Forelimb muscle (tissue), 1 donor: ENCODE data around the gene DIP2B. TPM values are rescaled to one million over a fixed set of nuclear protein-coding genes. Genes with fewer than 3 reads are reported as not detected.
"Not testable (repeated sequence)": the region's sequence is repeated elsewhere in the genome, so short reads cannot be mapped to it uniquely, and the experiment has no call there.

Experiments
- DNase-seq: peaks from one replicate; pipeline ENCODE4 v3.0.0-alpha.2; 2013; ENCODE audit warnings: low read depth
- polyA plus RNA-seq: library from polyadenylated mRNA; unstranded; fragments of 120-200 nt; gene quantifications from one replicate; pipeline ENCODE4 v1.2.1, GENCODE V29; 2013; ENCODE audit not compliant: insufficient read length

Gene DIP2B
- 15.2 TPM for polyA plus RNA-seq

DNA sequence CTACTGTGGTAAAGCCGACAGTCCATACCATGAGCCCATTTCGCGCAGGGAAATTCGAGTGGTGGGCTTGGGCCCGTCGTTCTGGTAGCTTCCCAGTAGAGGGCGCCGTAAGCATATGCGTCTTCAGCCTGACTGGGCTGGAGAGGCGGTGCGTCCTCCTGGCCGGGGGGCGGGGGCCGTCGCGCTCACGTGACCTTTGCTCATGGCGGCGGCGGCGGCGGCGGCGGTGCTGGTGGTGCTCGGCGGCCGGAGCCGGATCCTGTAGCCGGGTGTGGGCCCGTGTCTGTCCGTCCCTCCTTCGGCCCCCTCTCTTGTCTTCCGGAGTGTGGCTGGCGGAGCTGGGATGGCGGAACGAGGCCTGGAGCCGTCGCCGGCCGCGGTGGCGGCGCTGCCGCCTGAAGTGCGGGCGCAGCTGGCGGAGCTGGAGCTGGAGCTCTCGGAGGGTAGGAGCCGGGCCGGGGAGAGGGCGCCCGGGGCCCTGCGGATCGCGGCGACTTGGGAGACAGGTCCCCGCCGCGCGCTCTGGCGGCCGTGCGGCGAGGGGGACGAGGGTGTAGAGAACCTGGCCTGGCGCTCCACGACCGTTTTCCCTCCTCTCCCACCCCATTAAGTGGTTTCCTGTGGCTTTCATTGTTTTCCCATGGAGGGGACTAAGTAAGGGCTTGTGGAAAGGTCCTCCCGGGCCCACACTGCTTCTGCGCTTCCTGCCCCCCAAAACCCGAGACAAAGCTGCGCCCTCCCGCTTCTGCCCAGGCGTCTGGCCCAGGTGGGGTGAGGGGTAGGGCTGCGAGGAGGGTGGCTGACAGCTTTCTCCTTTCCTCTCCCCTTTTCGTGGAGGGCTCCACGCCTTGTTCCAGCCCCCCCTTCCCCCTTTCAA, at the start of gene DIP2B:
TSS of gene DIP2B (plus strand) at position 188 of the 877 bp plus-strand sequence. CDS start at position 344, 156 bp downstream.
- peak; percentile 77 for DNase-seq

DNA sequence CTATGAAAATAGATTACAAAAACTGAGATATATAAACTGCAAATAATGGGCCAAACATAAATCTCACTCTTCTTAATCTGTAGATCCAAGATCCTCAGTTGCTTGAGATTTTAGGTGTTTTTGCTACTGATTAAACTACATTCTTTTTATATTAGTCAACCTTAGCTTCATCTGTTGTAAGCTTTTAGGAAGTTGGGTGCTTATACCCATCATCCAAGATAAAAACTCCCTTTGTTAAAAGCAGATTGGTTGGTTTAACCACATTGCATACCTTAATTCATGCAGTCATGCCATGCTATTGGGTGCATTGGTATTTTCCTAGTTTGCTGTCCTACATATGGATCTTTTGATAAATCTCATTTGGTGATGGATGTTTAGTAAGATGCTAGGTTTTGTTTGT, 46.2 kb upstream of the DIP2B start:
- no peak for DNase-seq

- DNase-seq, result no peak
Observed at GRCh38 chr12:50467439-50467838, 37.3 kb upstream of the DIP2B start.

- DNase-seq, result no peak
Observed at GRCh38 chr12:50477241-50477832, 27.4 kb upstream of the DIP2B start.

DNA sequence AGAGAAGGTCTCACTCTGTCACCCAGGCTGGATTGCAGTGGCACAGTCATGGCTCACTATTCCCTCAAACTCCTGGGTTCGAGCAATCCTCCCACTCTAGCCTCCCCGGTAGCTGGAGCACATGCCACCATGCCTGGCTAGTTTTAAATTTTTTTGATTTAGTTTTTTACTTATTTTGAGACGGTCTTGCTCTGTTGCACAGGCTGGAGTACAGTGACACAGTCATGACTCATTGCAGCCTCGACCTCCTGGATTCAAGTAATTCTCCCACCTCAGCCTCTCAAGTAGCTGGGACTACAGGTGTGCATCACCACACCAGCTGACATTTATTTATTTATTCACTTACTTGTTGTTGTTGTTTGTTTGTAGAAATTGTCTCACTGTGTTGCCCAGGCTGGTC, 22.2 kb upstream of the DIP2B start:
- no peak for DNase-seq

DNA sequence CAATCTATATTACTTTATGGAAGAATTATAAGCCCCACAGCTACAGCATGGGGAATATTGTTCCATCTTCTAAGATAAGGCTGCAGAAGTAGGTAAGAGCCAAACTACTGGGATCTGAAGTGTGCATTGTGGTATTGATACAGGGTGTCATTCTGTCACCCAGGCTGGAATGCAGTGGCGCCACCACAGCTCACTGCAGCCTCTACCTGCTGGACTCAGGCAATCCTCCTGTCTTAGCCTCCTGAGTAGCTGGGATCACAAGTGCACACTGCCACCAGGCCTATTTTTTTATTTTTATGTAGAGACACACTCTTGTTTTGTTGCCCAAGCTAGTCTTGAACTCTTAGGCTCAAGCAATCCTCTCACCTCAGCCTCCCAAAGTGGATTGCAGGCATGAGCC, 21.3 kb upstream of the DIP2B start:
- DNase-seq, result no peak

GRCh38 chr12:50488801-50489200, 16.0 kb upstream of the DIP2B start:
- DNase-seq, result no peak

DNA sequence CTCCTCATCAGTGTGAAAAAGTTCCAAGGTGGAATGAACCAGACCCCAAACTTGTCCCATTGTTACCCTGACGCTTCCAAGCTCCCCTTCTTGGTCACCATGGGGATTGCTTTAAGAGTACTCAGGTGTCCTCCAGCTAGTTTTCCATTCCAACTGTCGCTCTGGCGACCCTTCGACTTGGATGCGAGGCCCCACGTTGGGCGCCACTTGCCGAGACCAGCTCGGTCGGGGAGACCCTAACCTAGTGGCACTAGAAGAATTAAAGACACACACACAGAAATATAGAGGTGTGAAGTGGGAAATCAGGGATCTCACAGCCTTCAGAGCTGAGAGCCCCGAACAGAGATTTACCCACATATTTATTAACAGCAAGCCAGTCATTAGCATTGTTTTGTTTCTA, 6.7 kb upstream of the DIP2B start:
- not testable (repeated sequence) for DNase-seq

GRCh38 chr12:50505675-50506530, 1.1 kb downstream of the DIP2B start:
- DNase-seq, result peak; percentile 17

DNA sequence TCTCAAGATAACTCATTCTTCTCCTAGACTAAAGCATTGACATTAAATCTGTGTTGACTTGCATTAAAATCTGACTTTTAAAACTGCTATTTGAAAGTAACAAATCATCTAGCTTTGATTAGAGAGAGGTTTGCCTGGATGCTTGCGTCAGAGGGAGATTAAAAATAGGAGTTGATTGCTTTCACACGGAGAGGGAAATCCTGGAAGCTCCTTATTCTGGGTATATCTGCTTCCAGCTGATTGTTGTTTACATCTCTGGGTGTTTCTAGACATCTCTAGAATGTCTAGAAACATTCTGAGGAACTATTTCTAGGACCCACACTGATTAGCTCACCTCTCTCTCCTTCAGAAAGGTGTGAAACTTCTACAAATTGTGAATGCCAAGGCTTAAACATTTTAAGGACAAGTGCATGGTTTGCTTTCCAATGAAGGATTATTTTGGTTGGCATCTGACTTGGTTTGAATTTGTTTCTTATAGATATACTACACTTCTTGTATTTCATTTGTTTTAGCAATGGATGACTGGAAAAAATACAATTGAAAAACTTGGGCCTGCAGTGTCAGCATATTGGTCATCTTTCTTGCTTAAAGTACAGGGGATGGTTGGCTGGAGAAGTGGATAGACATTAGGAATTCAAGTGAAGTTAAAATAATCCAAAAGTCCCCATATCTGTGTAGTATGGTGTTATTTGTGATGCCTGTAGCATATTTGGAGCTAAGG, 2.1 kb downstream of the DIP2B start:
- no peak for DNase-seq

GRCh38 chr12:50507474-50507838, 2.7 kb downstream of the DIP2B start:
- no peak for DNase-seq

DNA sequence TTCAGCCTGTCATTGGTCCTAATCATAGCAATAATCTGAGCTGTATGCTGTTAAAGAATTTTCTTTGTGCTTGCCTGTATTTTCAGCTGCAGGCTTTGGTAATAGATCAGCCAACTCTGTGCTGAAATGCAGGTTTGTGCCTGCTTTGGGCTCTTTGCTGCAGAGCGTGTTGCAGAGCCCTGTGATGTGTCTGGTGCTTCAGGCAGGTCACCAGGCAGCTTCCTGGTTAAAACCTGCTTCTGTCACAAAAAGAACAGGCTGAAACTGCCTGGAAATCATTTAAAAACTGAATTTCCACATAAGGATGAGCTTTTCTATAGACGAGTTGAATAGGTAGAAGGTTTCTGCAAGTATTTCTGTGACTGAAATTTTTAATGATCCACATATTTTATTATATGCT, 3.1 kb downstream of the DIP2B start:
- no peak for DNase-seq

DNA sequence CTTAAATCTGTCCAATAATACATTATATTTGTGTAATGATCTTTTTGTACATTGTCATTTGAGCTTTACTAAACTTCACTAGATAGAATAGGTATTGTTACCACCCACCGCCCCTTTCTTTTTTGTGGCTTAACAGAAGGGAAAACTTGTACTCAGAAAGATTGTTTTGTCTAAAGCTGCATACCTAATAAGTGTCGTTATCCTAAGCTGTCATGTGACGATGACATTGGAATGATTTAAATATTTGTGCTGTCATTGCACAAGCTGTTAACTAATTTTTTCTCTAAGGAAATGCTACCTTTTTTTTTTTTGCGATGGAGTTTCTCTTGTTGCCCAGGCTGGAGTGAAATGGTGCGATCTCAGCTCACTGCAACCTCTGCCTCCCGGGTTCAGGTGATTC, 3.6 kb downstream of the DIP2B start:
- no peak for DNase-seq

DNA sequence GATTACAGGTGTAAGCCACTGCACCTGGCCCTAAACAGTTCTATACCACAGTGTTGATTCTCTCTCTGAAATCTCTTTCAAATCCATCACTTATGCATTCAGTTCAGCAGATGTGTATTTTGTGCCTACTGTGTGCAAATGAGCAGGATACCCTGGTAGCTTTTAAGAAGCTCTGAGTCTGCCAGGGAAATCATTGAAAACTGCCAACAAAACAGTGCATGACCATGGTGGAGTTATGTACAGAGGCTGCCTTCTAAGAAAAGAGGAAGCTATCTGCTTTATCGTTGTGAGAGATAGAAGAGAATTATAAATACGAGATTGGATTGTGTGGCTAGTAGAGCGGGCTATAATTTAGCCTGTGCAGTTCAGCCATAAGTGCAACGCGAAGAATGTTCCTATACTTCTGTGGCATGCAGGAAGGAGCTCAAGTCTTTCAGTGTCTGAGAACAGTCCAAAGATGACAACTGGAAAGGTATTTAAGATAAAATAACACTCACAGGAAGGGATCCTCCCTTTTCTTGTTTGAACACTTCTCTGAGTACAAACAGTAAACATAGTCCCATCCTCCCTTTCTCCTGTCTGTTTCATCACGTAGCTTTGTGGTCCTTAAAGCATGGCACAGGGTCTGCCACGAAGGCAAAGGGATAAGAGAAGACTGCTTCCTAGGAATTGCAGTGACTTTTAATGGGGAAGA, 4.3 kb downstream of the DIP2B start:
- no peak for DNase-seq

DNA sequence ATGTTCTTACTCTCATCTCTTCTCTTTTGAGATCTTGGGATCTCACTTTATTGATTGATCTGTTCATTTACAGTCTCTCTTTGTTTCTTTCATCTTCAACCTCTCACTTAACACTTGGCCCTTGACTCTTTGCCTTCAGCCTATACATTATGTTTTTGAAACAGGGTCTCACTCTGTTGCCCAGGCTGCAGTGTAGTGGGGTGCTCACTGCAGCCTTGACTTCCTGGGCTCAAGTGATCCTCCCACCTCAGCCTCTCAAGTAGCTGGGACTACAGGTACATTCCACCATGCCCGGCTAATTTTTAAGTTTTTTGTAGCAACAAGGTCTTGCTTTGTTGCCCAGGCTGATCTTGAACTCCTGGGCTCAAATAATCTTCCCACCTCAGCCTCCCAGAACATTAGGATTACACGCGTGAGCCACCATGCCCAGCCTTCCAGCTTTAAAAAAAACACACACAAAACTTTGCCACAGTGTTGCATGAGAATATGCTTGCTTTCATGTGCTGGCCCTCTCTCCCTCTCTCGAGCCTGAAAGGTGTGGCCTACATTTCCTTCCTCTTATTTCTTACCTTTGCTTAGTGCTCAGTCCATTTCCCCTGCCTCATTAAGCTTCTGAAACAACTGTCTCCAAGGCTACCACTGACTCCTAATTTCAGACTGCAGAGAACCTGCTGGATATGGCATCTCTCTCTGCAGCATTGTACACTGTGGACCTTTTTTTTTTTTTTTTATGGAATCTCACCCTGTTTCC, 9.9 kb downstream of the DIP2B start:
- no peak for DNase-seq

DNA sequence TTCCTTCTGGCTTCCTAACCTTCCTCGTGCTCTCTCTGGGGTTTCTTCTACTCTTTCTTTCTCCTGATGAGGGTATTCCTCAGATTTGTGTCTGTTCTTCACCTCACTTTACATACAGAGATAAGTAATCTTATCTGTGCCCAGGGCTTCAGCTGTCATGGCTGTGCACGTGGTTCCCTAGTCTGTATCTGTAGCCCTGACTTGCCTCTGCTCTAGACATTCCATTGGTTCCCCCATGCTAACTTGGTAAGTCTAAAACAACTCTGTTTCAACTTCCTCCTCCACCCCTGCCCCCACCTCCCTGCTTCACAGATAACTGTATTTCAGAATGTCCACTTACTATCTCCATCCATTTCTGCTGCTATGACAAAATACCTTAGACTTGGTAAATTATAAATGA, 10.8 kb downstream of the DIP2B start:
- DNase-seq, result no peak

GRCh38 chr12:50517421-50518048, 12.8 kb downstream of the DIP2B start:
- DNase-seq, result no peak

- DNase-seq, result no peak
Observed at GRCh38 chr12:50518090-50518489, 13.3 kb downstream of the DIP2B start.

GRCh38 chr12:50519353-50519752, 14.6 kb downstream of the DIP2B start:
- DNase-seq, result no peak
